Uterus (tissue), 2 donors: ENCODE results near the gene ELMO1.

Experiments used
- POLR2A ChIP-seq, 2 donors: fragments of 450-650 bp; IDR thresholded peaks; one replicate each; pipeline ENCODE4 v1.6.1; 2016; ENCODE audit warnings: antibody characterized with exemption in 2 of 2, mild to moderate bottlenecking in 1 of 2, moderate library complexity in 1 of 2
- TF ChIP-seq, protein P1 (sequence below), 4 experiments: fragments of 200-600 bp in 2 of 4; fragments of 450-650 bp in 2 of 4; sonication (generic) in 2 of 4; IDR thresholded peaks; one replicate each; pipeline ENCODE4 v1.5.1; 2016 to 2019; ENCODE audit warnings: antibody characterized with exemption in 4 of 4, mild to moderate bottlenecking in 2 of 4, moderate library complexity in 1 of 4

DNA sequence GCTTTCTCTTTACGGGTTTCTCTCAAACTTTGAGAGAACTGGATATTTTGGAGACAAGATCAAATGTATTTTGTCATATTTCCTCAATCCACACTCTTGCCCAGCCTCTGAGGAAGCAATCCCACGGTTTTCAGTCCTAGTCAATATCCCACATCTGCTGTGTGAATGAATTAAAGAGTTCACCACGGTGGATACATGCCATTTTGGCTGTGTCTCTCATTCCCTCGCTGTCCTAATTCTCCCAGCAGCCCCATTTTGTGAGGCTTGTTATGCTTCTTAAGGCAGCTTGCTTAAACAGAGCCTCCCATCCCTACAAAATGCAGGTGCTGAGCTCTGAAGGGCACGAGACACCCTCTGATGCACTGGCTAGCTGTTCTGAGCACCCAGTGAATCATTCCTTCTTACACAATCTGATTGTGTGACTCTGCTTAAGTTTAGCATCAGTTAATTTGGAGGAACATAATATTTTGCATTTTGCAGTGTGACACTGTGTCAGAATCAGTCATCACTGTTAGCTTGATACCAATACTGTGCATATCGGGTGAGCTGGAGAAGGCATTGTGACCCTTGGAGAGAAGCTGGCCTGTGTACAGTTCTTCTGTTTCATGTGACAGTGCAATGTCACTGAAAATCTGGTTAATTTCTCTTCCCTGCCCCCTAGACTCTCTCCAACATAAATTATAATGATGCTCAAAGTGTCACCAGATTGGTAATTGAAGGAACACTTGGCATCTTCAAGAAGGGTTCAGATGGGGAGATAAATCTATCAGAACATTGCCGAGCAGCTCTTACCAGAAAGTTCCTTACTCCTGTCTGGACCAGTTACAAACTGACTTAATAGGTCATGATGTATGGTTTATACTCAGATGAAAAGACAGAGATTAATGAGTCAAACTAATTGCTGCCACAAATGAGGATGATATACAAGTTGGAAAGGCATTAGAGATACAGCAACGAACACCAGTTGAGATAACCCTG lies 620.6 kb downstream of the ELMO1 start:
- TF ChIP-seq, protein P1, sequence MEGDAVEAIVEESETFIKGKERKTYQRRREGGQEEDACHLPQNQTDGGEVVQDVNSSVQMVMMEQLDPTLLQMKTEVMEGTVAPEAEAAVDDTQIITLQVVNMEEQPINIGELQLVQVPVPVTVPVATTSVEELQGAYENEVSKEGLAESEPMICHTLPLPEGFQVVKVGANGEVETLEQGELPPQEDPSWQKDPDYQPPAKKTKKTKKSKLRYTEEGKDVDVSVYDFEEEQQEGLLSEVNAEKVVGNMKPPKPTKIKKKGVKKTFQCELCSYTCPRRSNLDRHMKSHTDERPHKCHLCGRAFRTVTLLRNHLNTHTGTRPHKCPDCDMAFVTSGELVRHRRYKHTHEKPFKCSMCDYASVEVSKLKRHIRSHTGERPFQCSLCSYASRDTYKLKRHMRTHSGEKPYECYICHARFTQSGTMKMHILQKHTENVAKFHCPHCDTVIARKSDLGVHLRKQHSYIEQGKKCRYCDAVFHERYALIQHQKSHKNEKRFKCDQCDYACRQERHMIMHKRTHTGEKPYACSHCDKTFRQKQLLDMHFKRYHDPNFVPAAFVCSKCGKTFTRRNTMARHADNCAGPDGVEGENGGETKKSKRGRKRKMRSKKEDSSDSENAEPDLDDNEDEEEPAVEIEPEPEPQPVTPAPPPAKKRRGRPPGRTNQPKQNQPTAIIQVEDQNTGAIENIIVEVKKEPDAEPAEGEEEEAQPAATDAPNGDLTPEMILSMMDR (IDR thresholded peaks at IDR 0.05): no peak
- TF ChIP-seq POLR2A (IDR thresholded peaks at IDR 0.05): no peak
